GM18873 (cell line): ENCODE data around the gene MBD4.

Experiments
- ATAC-seq: cut with Tn5 transposase; IDR thresholded peaks from one replicate; pipeline ENCODE4 v1.9.1; 2021; ENCODE audit warnings: mild to moderate bottlenecking, moderate library complexity, moderate number of reproducible peaks; ENCODE audit not compliant: unreplicated experiment, low FRiP score

MBD4 gene

GRCh38 chr3:129433565-129433964, 6.2 kb downstream of the MBD4 start:
- no peak for ATAC-seq

DNA sequence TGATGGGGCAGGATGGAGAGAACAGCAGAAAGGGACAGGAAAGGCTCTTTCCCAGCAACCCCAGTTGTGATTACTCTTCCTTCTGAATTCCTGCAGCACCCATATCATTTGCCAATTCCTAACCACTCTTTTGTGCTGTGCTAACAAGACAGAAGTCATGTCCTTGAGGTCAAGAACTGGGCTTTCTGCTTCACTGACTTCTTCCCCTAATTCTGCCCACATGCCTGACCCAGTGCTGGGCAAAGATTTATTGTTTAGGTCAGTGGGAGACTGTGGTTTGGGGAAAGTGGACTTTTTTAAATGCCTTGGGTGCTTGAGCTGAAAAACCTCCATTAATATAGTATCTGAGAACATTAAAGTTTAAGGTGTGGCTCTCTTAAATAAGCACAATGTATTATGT, 7.1 kb downstream of the MBD4 start:
- no peak for ATAC-seq

DNA sequence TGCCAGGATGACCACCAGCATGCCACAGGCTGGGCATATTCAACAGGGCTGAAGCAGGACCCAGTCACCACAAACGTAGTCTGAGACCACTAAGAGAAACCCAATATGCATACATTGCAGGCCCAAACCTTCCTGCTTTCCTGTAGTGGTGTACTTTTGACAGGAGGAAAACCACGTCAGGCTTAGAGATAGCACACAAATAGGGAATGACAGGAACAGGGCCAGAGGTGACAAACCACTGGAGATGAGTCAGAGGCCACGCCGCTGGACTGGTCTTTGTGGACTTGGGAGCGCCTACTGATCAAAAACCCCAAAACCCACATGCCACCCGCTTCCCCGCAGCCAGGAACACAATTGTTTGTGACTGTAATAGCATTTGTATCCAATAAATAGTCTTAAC, 7.7 kb downstream of the MBD4 start:
- ATAC-seq, result no peak

- no peak for ATAC-seq
Measured at GRCh38 chr3:129429602-129430001, 10.1 kb downstream of the MBD4 start.

DNA sequence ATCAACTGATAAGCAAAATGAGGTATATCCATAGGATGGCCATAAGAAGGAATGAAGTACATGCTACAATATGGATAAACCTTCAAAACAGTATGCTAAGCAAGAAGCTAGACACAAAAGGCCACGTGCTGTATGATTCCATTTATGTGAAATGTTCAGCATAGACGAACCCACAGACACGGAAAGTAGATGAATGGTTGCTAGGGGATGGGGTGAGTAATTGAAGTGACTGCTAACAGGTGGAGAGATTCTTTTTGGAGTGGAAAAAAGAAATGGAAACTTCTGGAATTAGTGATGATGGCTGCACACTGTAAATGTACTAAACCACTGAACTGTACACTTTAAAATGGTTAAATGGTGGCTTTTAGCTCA, 10.7 kb downstream of the MBD4 start:
- no peak for ATAC-seq

GRCh38 chr3:129428376-129429079, 11.2 kb downstream of the MBD4 start, which contains the start of gene EFCAB12:
Gene EFCAB12 (minus strand): TSS chr3:129428636. CDS start chr3:129428488, 148 bp downstream.
- ATAC-seq, result no peak

DNA sequence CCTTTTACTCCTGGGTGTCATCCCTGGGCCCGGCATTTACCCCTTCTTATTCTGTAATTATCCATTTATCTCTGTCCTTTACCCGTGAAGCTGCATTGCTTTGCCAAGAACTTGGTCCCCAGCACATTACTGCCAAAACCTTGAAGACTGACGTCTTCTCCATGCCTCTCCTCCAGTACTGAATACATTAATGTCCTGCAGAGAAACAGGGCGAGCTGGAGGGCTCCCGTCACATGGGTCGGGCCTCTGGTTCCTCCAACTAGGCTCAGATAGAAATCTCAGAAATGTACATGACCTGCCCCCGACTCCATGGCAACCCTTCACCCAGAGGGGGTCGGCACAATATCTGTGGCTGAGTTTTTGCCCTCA, 11.8 kb downstream of the MBD4 start:
- no peak for ATAC-seq

DNA sequence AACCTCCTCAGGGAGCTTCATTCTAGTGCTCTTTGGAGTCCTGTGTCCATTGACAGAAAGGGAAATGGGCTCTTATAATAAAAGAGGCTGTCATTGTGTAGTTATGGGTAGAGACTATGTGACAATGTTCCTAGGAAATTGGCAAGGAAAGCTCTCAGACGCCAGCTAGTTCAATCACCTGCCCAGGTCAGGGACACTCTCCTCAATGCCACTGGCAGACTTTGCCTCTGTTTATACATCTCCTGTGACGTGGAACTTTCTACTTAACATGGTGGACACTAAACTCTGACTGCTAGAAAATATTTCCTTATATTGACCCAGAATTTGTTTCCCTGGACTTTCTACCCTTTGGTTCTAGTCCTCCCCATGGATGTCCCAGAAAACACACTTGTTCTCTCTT, 14.1 kb downstream of the MBD4 start:
- ATAC-seq, result no peak

DNA sequence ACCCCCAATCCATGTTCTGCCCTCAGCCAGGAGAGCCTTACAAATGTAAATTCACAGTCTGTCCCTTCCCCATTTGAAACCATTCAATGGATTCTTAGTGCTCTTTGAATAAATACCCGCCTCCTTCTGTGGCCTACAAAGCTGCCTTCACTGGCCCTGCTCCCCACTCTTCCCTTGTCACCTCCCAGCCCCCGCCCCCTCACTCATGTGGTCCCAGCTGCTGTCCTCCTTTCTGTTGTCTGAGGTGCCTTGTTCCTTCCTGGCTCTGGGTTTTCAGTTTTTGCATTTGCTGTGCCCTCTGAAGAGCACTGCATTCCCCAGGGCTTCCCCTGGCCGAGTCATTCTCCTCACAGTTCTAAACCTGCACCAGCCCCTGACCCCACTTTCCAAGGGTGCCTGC, 14.5 kb downstream of the MBD4 start:
- no peak for ATAC-seq

GRCh38 chr3:129424185-129424841, 15.4 kb downstream of the MBD4 start:
- ATAC-seq, result peak; percentile 57

DNA sequence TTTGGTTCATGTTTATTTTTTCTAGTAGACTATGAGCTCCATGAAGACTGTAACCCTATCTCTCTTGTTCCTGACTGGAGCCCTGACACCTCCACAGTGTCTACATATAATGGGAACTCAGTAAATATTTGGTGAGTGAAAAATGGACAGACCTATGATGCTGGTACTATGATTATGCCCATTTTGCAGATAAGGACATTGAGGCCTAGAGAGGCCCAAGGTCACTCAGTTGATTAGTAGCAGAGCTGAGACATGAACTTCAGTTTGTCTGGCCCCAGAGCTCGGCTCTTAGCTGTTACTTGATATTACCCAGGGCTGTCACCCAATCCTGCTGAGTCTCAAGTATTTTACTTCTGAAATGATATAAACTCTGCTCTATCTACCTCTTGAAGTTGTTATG, 16.9 kb downstream of the MBD4 start:
- no peak for ATAC-seq

DNA sequence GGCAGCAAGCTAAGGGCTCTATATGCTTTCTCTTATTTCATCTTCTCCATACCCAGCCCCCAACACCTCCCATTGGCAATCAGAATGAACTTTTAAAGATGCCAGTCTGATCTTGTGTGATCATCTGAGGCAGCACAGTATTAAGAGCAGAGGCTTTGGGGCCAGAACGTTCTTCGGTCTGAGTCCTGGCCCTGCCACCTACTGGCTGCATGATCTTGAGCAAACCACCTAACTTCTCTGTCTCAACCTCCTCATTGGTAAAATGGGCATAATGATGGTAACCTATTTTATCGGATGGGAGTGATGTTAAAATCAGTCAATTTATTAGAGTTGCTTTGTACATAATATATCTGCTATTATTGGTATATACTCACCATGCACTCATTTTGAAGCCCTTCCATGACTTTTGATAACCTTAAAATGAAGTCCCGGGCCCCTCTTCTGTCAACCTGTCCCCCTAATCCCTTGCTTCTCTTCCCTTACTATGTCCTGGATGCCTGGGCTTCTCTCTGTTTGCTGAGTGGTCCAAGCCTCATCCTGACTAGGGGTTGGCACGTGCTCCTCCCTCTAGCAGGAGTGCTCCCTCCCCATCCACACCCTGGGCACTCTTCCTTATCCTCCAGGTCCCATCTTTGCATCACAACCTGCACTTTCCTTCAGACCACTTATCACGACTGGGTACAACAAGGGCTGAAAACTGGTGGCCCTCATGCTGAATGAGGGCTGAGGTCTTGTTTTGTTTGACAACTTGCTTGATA, 17.6 kb downstream of the MBD4 start:
- no peak for ATAC-seq

- no peak for ATAC-seq
Measured at GRCh38 chr3:129421236-129421883, 18.4 kb downstream of the MBD4 start.

DNA sequence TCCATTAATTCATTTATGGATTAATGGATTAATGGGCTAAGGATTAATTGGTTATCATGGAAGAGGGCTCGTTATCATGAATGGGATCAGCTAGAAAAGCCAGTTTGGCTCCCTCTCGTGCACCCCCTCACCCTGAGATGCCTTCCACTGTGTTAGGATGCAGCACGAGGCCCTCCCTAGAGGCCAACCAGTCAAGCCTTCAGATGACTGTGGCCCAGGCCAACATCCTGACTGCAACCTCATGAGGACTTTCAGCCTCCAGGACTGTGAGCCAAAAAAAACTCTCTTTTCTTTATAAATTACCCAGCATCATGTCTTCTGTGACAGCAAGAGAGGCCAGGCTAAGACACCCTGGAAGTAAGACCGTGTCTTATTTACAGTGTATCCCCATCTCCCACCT, 20.3 kb downstream of the MBD4 start:
- ATAC-seq, result no peak

DNA sequence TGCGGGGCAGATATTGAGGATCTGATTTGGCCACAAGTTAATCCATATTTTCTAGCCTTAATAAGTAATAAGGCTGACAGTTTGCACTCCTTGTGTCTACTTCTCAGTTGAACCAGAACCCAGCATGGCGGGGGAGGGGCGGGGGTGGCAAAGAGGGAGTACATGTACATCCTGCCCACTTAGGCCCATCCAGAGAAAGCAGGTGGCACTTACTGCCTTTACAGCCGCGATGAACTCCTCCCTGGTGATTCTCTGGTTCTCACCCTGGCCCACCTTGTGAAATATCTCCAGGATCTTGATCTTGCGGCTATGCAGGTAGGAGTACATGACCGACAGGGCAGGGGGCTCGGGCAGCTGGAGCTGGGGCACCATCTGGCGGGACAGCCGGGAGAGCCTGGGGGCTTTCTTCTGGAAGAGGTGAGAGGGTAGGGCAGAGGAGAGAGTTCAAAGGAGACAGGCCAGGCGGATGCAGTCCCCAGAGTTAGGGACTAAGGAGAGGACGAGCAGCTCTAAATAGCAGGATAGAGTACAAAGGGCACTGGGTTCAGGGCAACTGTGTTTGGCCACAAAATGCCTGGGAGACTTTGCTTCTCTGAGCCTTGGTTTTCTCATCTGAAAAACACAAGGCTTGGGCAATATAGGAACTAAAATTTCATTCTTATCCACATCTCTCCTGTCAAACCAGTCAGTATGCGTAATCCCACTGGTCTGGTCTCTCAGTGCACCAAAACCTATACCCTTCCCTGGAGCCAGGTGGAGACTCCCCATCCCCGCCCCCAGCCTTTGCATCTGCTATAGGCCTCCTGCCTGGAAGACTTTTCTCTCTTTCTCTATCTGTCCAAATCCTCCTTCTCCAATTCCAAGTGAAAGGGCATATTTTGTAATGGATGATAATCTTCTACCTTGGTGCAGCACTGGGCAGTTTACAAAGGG, 21.4 kb downstream of the MBD4 start:
- no peak for ATAC-seq

DNA sequence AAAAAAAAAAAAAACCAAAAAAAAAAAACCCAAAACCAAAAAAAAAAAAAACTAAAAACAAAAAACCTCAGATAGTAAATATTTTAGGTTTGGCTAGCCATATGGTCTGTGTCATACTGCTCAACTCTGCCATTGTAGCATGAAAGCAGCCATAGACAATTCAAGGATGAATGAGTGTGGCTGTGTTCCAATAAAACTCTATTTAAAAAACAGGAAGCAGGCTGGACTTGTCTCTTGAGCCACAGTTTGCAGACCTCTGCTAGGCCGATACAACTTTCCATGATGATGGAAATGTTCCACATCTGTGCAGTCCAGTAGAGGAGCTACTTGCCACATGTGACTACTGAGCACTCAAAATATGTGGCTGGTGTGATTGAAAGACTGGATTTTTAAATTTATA, 22.4 kb downstream of the MBD4 start:
- ATAC-seq, result no peak

DNA sequence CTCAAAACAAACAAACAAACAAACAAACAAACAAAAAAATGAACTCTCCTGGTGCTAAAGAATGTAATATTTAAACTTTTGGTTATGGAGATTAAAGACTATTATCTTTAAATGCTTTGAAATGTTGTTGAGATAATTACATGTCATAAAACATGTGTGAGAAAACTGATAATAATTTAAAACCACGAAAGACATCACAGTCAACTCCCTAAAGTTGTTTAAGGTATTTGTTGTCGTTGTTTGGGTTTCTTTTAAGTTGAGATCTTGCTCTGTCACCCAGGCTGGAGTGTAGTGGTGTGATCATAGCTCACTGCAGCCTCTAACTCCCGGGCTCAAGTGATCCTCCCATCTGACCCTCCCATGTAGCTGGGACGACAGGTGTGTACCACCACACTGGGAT, 23.3 kb downstream of the MBD4 start:
- ATAC-seq, result no peak

DNA sequence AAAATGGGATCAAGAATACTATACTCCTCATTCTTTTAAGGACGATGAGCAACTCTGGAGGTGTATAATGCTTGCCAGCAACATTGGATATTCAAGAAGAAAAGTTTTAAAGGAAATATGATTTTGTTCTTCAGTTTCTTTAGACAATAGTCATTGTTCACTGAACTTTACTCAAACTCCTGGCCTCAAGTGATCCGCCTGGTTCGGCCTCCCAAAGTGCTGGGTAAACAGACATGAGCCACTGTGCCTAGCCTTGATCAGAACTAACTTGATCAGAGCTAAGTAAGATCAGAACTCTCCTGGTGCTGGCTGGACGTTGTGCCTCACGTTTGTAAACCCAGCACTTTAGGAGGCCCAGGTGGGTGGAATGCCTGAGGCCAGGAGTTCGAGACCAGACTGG, 23.9 kb downstream of the MBD4 start:
- ATAC-seq, result no peak

DNA sequence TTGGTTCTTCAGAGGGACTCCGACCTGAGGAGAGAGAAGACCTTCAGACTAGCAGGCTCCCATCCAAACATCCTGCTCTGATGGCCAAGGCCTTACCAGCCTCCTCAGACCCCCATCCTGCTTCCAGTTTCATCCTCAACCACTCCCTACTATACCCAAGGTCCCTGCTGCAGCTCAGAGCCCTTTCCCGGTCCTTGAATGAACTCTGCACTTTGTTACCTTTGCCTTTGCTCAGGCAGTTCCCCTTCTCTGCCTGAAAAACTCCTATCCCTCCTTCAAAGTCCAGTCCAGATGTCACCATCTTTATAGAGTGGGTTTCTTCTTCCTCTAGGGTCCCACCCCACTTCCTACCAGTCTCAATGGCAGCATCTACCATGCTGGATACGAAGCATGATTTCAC, 24.4 kb downstream of the MBD4 start:
- ATAC-seq, result no peak
